Spleen (tissue), 7 donors: ENCODE results near the gene TEAD1.

Source experiments
- CTCF ChIP-seq, 11 experiments: fragments of 200-600 bp in 7 of 11; fragments of 450-650 bp in 4 of 11; sonication (generic) in 4 of 11; IDR thresholded peaks in 8 of 11; conservative IDR thresholded peaks in 3 of 11; 1 replicate in 7 of 11; 2 replicates in 4 of 11; pipeline versions ENCODE4 v1.4.0 to v1.8.0; 2016 to 2021; ENCODE audit warnings: antibody characterized with exemption in 11 of 11, inconsistent platforms in 4 of 11, mild to moderate bottlenecking in 1 of 11
- POLR2A ChIP-seq, 3 donors: fragments of 450-650 bp; IDR thresholded peaks; one replicate each; pipeline ENCODE4 v1.5.1; 2017; ENCODE audit warnings: antibody characterized with exemption in 3 of 3, mild to moderate bottlenecking in 1 of 3
- POLR2AphosphoS5 ChIP-seq, 3 donors: sonication (generic); formaldehyde crosslinking; IDR thresholded peaks; one replicate each; pipeline ENCODE4 v1.5.1; 2017; ENCODE audit warnings: antibody characterized with exemption in 3 of 3
- donor health status: DM: no; HTN: no; CAD: no; lungs with moderate emphysema.
- donor health status: DM: no; HTN: no; CAD: no.
- donor health status: DM: no; HTN: no; CAD: no.

- TF ChIP-seq POLR2A (IDR thresholded peaks at IDR 0.05) (no peak), POLR2AphosphoS5 (IDR thresholded peaks at IDR 0.05) (no peak), CTCF (IDR thresholded peaks at IDR 0.05 in 8 of 11, conservative IDR thresholded peaks at IDR 0.05 in 3 of 11) (no peak)
Observed at GRCh38 chr11:12863605-12864121, 189.4 kb downstream of the TEAD1 start.
